Mucosa of gallbladder (tissue), 1 donor: ENCODE data around the gene MSANTD7. TPM values are rescaled to one million over a fixed set of nuclear protein-coding genes. Genes with fewer than 3 reads are reported as not detected.
"Not testable (repeated sequence)": the region's sequence is repeated elsewhere in the genome, so short reads cannot be mapped to it uniquely, and the experiment has no call there.

Experiments
- DNase-seq: peaks from one replicate; pipeline ENCODE4 v3.0.0-alpha.2; 2020; ENCODE audit warnings: low spot score
- total RNA-seq: library from RNA; stranded (reverse); gene quantifications from one replicate; pipeline ENCODE4 v1.2.1, GENCODE V29; 2021
- donor health status: DM: no; HTN: no; CAD: no.

MSANTD7 gene
- total RNA-seq, 1 donor from 2014 or later, result 10.4 TPM

DNA sequence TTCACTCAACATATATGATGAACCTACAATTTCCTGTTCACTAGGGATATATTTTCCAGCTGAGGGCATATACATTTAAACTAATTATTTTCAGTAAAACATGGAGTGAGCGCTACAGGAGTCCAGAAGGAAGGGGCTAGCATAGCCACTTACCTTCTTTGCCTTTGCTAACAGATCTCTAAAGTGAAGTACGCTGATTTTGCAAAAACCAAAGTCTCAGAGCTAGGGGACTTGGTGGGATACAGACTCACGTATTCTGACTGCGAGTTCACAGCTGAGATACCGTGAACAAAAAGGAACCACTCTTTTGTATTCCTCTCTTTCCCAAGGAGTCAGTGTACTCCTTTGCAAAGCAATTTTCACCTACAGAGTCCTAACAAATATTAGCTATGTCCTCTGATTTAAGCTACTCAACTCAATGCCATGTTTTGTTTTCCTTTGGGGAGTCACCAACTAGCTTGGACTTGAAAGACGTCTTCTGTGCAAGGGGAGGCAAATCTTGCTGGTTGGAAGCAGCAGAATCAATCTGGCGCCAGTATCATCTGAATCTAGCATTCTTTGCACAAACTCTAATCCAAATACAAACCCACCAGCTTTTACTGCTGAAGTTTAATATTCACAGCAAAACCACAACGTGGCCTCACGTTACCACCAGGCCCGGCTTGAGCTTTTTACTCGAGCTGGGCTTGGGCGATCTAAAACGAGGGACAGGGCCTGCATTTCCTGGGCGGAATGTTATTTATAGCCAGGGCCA is 926 bp upstream of the MSANTD7 start:
- DNase-seq, result no peak

DNA sequence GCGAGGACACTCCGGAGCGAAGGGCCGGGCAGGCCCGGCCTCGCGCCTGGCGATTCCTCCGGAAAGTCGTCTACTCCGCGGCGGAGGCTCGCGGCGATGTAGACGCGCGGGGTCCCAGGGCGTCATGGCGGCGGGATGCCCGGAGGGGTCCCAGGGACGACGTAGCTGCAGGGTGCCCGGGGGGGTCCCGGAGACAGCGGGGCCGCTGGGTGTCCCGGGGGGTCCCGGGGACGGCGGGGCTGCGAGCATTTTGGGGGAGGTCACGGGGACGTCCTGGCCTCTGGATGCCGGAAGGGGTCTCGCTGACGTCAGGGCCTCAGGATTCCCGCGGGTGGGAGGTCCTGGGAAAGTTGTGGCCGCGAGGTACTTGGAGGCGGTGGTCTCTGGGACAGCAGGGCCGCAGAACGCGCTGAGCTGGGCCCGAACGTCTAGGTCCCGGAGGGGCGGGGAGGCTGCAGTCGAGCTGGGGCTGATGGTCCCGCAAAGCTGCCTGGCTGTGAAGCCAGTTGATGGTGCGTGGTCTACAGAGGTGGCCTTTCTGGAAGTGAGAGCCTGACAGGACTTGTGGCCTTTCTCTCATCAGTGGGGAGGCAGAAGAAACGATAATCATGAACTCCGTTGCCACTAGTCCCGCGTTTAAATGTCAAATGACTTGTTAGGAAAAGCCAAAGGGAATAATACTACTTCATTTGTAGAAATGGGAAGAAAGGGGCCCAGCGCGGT is 637 bp downstream of the MSANTD7 start:
- DNase-seq, result peak; percentile 11

DNA sequence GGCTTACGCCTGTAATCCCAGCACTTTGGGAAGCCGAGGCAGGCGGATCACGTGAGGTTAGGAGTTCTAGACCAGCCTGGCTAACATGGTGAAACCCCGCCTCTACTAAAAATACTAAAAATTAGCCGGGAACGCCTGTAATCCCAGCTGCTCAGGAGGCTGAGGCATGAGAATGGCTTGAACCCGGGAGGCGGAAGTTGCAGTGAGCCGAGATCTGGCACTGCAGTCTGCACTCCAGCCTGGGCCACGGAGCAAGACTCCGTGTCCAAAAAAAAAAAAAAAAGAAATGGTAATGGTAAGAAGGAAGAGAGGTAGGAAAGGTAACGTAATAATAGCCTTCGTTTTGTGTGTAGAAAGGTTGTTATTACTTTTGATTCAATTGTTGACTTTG is 1.2 kb downstream of the MSANTD7 start:
- DNase-seq, result no peak

DNA sequence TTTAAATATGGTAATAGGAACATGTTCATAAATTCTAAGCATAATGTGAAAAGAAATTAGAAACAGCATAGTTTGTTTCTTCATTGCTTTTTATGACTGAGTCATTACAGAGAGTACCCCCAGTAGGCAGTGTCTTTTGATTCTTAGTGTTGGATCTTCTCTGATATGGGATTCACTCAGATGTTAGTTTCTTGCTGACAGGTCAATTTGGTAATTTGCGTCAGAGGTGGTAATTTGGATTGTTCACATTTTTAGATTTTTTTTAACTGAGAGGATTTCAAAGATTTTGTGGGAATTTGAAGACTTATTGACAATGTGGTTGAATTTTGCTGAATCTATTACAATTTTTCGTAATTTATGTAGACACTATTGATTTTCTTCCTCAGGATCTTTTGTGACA is 2.1 kb downstream of the MSANTD7 start:
- no peak for DNase-seq

DNA sequence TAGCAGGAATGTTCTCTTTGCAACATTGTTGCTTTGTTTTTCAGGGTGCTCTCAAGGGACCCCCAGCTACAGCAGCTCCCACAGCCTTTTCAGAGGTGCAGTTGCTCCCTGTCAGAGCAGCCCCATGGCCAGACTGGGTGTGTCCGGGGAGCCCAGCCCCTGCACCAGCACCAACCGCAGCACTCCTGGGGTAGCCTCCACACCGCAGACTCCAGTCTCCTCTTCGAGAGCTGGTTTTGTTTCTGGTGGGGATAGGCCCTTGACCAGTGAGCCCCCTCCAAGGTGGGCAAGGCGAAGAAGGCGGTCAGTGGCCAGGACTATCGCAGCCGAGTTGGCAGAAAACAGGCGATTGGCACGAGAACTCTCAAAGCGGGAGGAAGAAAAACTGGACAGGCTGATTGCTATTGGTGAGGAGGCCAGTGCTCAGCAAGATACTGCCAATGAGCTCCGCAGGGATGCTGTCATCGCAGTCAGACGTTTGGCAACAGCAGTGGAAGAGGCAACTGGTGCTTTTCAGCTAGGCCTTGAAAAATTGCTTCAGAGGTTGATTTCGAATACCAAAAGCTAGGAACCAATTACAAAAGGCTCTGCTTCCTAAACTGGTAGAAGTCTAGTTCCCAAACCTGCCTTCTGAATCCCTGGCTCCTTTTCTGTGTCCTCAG is 5.4 kb downstream of the MSANTD7 start:
- DNase-seq, result no peak

DNA sequence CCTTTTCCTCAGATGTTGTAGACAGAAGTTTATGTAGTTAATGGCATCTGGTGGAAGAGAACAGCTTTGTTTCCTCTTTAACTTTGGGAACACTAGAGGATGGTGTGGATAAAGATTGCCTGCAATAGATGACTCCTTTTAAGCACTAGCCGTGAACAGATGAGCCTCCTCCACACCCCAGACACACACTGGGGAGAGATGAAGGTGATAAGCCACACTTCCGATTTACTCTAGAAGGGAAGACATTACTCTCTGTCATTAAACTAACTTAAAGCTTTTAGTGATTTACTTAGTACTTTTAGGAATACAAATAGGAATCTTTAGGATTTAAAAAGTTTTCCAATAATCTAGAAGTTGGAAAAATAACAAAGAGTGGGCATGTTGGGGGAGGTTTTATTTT is 6.8 kb downstream of the MSANTD7 start:
- DNase-seq, result no peak

DNA sequence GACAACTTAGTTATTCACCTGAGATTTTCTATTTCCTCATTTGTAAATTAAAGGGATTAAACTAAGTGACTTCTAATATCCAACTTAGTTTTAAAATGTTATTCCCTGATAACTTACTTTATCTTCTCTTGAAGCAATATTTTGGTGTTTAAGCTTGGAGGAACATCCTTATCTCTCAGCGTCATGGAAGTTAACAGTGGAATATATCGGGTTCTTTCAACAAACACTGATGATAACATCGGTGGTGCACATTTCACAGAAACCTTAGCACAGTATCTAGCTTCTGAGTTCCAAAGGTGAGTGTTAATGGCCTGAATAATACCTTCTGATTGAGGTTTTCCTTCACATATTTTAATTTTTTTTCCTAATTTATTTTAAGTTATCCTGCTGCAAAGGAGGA is 14.1 kb downstream of the MSANTD7 start:
- DNase-seq, result no peak

DNA sequence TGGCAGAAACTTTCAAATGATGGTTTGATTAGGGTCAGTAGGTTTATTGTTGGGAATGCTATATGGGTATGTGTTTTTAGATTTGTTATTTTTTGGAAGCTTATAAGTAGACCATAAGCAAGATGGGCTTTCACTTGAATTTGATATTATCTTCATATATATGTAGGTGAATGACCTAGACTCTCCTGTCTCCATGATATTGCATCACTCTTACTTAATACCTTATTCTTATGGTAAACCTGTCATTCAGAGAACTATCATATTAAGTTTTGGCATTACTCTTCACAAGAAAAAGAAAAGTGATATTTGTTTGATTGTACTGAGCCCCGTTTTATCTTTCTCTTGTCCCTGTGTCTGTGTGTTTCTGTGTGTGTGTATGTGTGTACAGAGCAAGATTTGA is 17.3 kb downstream of the MSANTD7 start:
- DNase-seq, result no peak

DNA sequence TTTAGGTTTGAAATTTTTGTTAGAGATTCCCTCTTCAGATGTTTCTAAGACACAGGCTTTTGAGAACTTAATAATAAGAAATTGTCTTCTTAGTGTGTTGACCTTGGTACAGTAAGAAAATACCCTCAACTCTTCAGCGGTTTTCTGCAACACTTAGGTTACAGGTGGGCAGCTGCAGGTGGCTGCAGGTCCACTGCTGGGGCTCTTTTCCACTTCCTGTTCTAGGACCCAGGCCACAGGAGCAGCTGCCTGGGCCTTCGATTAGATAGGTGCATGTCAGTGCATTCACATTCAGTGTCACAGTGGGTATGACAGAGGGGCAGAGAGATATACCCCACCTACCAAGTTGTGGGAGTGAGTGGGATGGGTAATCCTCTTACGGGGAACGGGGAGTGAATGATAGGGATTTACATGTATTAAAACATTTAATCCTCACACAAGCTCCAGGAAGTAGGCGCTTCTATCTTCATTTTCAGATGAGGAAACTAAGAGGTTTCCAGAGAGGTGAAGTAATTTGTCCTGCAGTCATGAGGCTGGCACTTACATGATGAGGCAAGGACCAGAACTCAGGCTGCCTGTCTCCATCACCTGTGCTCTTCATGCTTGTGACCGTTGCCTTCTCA is 20.3 kb downstream of the MSANTD7 start:
- no peak for DNase-seq

DNA sequence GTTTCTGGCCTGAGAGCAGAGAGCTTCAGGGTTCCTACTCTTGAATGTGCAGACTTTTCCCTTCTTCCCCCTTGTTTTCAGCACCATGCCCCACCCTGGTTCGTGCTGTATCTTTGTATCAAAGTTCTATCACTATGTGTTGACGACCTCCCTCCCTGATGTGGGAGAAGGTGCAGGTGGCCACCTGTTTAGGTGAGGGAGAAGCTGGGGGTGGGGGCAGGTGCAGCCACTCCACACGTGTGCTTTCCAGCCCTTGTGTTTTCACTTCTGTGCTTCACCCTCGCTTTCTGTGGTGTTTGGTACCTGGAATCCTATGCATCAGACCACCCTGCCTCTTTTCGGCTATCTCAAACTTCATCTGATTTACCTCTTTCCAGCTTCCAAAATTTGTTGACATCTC is 20.9 kb downstream of the MSANTD7 start:
- no peak for DNase-seq

DNA sequence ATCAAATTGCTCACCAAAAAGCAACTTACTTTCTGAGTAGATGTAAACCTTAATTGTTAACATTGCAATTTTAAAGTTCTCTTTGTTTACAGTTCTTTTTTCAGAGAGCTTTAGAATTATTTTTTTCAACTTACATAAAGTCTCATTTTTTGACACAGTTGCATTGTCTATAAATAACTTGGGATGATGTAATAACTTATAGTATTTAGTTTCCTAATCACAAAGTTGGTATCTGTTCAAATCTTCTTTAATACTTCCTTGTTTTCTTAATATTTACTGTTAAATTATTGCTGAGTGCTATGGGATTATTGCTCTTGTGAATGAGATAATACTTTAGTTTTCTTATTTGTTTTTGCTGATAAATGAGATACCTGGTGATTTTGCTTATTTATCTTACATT is 21.7 kb downstream of the MSANTD7 start:
- no peak for DNase-seq

DNA sequence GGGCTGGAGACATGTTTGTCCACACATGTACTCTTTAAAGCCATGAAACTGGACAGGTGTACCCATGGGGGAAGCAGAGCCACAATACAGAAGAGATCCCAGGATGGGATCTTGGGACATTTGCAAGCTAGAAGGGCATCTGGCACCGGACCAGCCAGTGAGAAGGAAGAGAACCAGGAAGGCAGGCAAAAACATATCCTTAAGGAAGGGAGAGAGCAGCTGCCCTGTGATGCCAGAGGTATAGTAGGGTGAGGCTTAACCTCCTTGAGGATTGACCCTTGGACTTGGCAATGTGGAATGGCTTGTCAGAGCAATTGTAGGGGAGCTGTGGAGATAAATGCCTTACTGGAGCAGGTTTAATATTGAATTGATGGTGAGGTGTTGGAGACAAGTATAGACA is 22.7 kb downstream of the MSANTD7 start:
- peak; percentile 65 for DNase-seq

DNA sequence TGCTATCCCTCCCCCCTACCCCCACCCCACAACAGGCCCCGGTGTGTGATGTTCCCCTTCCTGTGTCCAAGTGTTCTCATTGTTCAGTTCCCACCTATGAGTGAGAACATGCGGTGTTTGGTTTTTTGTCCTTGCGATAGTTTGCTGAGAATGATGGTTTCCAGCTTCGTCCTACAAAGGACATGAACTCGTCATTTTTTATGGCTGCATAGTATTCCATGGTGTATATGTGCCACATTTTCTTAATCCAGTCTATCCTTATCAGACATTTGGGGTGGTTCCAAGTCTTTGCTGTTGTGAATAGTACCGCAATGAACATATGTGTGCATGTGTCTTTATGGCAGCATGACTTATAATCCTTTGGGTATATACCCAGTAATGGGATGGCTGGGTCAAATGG is 26.4 kb downstream of the MSANTD7 start:
- not testable (repeated sequence) for DNase-seq

DNA sequence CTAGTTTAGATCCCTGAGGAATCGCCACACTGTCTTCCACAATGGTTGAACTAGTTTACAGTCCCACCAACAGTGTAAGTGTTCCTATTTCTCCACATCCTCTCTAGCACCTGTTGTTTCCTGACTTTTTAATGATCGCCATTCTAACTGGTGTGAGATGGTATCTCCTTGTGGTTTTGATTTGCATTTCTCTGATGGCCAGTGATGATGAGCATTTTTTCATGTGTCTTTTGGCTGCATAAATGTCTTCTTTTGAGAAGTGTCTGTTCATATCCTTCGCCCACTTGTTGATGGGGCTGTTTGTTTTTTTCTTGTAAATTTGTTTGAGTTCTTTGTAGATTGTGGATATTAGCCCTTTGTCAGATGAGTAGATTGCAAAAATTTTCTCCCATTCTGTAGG is 26.8 kb downstream of the MSANTD7 start:
- DNase-seq, result not testable (repeated sequence)

DNA sequence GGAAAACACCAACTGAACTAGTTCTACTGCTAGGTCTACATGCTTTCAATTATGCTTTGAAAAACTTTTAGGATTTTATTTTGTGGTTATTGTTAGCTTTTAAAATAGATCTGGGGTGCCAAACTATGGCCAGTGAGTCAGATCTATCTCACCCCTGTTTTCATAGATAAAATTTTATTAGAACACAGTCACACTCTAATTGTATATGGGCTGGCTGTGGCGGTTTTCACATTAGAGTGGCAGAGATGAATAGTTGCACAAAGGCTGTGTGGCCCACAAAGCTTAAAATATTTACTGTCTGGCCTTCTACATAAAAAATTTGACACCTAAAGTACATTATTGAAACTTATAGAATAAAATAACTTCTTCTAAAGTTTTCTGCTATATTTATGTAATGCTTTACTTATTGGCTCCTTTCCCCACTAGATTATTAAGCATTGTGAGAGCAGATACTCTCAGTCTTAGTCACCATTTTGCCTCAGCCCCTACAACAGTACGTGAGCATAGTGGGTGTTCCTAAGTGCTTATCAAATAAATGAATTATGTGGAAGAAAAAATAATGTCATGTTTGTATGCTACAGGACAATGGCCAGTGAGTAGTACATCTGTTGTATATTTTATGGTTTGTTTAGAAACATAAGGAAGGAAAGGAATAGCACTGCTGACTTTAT is 35.1 kb downstream of the MSANTD7 start:
- no peak for DNase-seq

DNA sequence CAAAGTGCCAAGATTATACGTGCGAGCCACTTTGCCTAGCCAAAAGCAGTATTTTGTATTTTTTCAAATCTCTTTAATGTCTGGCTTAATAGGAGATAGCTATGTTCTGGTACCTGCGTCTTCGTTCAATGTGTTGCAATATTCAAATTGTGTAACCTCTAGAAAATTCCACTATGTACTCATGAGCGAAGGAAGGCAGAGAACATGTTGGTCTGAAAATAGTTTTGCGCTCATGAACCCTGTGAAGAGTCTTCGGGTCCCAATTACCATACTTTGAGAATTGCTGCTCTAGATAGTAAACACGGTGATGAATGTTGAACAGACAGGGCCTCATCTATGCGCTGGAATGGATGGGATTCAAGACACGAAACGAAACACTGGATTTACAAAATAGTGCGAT is 37.8 kb downstream of the MSANTD7 start:
- no peak for DNase-seq

DNA sequence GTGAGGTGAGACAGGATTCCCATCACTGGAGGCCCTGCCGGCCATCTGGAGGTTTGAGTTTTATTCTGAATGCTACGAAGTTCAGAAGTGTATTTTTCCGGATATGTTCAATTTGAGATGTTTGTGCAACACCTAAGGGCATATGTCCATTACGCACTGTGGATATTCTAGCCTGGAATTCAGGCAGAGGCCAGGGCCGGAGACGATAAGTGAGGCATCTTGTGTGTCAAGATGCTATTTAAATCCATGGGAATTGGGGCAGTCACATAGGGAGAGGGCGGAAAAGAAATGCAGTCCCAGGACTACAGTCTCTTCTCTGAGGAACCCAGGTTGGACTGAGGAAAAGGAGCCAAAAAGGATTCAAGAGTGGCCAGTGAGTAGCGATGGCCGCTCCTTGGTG is 38.7 kb downstream of the MSANTD7 start:
- no peak for DNase-seq

DNA sequence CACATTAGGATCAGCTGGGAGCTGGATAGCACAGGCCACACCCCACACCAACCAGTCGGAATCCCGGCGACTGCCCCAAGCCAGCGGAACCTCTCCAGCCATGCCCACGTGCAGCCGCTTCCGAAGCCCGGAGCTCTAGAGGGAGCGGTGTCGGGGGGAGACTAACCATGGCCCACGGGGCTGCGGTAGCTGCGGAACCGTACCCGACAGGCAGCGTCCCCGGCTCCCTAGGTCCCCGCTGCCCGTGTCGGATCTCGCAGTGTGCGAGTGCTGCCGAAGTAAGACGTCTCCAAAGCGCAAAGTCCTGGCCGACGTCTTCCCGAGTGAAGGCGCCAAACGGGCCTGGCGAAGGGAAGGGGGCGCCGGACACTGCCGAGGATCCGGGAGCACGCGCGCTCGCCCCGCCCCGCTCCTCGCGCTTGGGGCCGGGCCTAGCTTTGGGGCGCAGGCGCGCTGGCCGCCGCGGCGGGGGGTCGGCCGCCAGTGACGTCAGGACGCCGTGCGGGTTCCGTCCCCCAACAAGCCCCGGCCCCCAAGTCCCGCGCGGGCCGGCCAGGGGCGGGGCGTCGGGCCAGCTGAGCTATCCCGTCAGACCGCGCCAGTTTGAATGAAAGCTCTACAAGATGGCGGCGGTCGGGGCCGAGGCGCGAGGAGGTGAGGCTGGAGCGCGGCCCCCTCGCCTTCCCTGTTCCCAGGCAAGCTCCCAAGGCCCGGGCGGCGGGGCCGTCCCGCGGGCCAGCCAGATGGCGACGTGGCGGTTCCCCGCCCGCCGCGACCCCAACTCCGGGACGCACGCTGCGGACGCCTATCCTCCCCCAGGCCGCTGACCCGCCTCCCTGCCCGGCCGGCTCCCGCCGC is 40.4 kb downstream of the MSANTD7 start, which contains the start of gene SUV39H2:
Gene SUV39H2, plus strand, starts transcription at position 601 of the 858 bp plus-strand sequence. Its CDS starts 23 bp downstream, at position 624.
- DNase-seq, result peak; percentile 96

DNA sequence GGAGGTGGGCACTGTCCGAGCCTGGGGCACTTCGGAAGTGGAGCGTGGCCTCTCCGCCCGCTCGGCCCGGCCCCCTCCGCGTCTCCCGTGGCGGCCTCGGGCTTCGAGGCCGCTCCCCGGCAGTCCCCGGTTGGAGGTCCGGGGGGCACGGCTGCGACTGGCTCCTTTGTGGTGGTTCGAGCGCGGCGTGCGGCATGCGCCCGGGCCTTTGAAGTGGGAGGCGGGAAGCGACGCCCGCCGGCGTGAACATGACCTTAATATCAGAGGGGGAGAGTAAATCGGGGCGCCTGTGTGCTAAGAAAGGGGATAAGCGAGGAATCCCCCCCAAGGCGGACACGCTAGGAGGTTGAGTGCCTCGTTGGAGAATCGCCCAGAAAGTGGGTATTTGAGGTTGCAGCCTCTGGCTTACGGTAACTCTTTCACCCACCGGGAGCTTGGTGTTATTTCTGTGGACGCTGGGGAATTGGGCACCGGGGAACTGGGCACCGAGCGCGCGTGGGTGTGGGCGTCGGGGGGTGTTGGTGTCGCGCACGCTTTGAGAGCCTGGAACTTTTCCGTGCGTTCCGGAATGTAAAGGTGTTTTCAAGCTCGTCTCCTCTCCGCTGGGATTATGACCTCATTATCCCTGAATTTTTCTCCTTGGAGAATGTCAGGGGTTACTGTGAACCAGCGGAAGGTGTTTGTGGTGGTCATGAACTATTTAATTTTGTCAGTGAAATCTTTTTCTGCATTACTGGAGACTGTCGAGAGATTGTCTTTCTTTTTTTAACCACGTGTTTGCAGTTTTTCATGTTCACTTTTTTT is 41.2 kb downstream of the MSANTD7 start:
- DNase-seq, result no peak

DNA sequence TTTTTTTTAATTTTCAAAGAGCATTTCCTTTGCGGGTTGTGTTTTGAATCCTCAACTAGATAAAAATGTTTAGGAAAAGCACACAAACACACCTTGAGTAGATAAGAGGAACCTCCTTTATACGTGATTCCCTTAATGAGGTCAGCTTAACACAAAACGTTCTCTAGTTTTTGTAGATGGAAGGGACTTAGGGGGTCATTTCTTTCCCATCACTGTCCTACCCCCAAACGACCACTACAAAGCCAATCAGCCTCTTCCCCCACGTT is 41.8 kb downstream of the MSANTD7 start:
- DNase-seq, result no peak
